ENCODE data around the gene SPON1.

DNA sequence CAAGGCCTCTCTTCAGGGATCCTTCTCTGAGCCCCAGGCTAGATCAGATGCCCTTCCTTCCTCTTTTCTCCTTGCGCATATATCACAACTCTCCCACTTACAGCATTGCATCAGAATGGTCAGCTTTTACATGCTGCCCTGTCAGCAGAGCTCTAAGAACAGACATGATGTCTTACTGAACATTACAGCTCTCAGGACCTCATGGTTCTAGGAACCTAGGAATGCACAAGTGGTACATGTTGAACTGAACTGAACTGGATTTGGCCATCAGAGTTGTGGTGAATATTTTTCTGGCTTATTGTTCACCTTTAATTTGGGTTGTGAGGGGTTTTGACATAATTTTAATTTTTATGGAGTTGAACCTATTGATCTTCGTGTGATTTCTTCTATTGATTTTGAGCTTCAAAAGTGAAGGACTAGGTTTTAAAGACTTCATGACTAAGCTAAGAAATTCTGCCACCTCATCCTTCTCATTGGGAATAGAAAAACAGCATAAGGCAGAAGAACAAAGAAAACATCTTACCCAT, 37.7 kb upstream of the SPON1 start:
- TF ChIP-seq, protein P1, sequence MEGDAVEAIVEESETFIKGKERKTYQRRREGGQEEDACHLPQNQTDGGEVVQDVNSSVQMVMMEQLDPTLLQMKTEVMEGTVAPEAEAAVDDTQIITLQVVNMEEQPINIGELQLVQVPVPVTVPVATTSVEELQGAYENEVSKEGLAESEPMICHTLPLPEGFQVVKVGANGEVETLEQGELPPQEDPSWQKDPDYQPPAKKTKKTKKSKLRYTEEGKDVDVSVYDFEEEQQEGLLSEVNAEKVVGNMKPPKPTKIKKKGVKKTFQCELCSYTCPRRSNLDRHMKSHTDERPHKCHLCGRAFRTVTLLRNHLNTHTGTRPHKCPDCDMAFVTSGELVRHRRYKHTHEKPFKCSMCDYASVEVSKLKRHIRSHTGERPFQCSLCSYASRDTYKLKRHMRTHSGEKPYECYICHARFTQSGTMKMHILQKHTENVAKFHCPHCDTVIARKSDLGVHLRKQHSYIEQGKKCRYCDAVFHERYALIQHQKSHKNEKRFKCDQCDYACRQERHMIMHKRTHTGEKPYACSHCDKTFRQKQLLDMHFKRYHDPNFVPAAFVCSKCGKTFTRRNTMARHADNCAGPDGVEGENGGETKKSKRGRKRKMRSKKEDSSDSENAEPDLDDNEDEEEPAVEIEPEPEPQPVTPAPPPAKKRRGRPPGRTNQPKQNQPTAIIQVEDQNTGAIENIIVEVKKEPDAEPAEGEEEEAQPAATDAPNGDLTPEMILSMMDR (IDR thresholded peaks at IDR 0.05; ENCODE audit: insufficient read depth, low read length, poor library complexity, severe bottlenecking), result no peak
- no peak for TF ChIP-seq EZH2phosphoT487 (conservative IDR thresholded peaks at IDR 0.05; ENCODE audit: low read length)
